ENCODE data around the gene KRT73. TPM values are rescaled to one million over a fixed set of nuclear protein-coding genes. Genes with fewer than 3 reads are reported as not detected.

Gene KRT73
- total RNA-seq, 1 donor from 2014 or later, result 0.77 TPM

GRCh38 chr12:52662918-52663229, 44.5 kb upstream of the KRT73 start:
- H3K27ac Mint-ChIP-seq (ENCODE audit: unreplicated experiment), result no peak overlapping the region
- H3K4me1 Mint-ChIP-seq (ENCODE audit: unreplicated experiment), result no peaks in the 10 kb centered on the region
- H3K36me3 Mint-ChIP-seq (ENCODE audit: low read depth, unreplicated experiment), result no peaks in the 10 kb centered on the region
- no peak for DNase-seq (ENCODE audit: low spot score)
- H3K9me3 Mint-ChIP-seq (ENCODE audit: unreplicated experiment), result no peaks in the 10 kb centered on the region
- peaks cover 3% of the 10 kb centered on the region for H3K27me3 Mint-ChIP-seq (ENCODE audit: unreplicated experiment)
- H3K4me3 Mint-ChIP-seq (ENCODE audit: unreplicated experiment), result no peak overlapping the region
- TF ChIP-seq CTCF (IDR thresholded peaks at IDR 0.05; ENCODE audit: unreplicated experiment), result no peak

- Mint-ChIP-seq H3K36me3 (ENCODE audit: low read depth, unreplicated experiment) (no peaks in the 10 kb centered on the region), H3K4me1 (ENCODE audit: unreplicated experiment) (no peaks in the 10 kb centered on the region), H3K9me3 (ENCODE audit: unreplicated experiment) (no peaks in the 10 kb centered on the region), H3K4me3 (ENCODE audit: unreplicated experiment) (no peak overlapping the region), H3K27ac (ENCODE audit: unreplicated experiment) (no peak overlapping the region), H3K27me3 (ENCODE audit: unreplicated experiment) (peaks cover 3% of the 10 kb centered on the region)
- no peak for TF ChIP-seq CTCF (IDR thresholded peaks at IDR 0.05; ENCODE audit: unreplicated experiment)
- no peak for DNase-seq (ENCODE audit: low spot score)
These were observed 43.9 kb upstream of the KRT73 start for GRCh38 chr12:52662093-52662917.

- peaks cover 3% of the 10 kb centered on the region for H3K27me3 Mint-ChIP-seq (ENCODE audit: unreplicated experiment)
- no peak overlapping the region for H3K4me3 Mint-ChIP-seq (ENCODE audit: unreplicated experiment)
- no peak for TF ChIP-seq CTCF (IDR thresholded peaks at IDR 0.05; ENCODE audit: unreplicated experiment)
- H3K9me3 Mint-ChIP-seq (ENCODE audit: unreplicated experiment), result no peaks in the 10 kb centered on the region
- no peaks in the 10 kb centered on the region for H3K36me3 Mint-ChIP-seq (ENCODE audit: low read depth, unreplicated experiment)
- no peak overlapping the region for H3K27ac Mint-ChIP-seq (ENCODE audit: unreplicated experiment)
- H3K4me1 Mint-ChIP-seq (ENCODE audit: unreplicated experiment), result peaks cover 2% of the 10 kb centered on the region
- DNase-seq (ENCODE audit: low spot score), result no peak
These were observed 43.3 kb upstream of the KRT73 start for GRCh38 chr12:52661668-52662067.

- DNase-seq (ENCODE audit: low spot score), result no peak
- Mint-ChIP-seq H3K27ac (ENCODE audit: unreplicated experiment) (no peak overlapping the region), H3K36me3 (ENCODE audit: low read depth, unreplicated experiment) (no peaks in the 10 kb centered on the region), H3K9me3 (ENCODE audit: unreplicated experiment) (no peaks in the 10 kb centered on the region), H3K4me3 (ENCODE audit: unreplicated experiment) (no peak overlapping the region), H3K4me1 (ENCODE audit: unreplicated experiment) (peaks cover 8% of the 10 kb centered on the region), H3K27me3 (ENCODE audit: unreplicated experiment) (peaks cover 6% of the 10 kb centered on the region)
- no peak for TF ChIP-seq CTCF (IDR thresholded peaks at IDR 0.05; ENCODE audit: unreplicated experiment)
These were observed 42.7 kb upstream of the KRT73 start for GRCh38 chr12:52660934-52661499.

- TF ChIP-seq CTCF (IDR thresholded peaks at IDR 0.05; ENCODE audit: unreplicated experiment), result no peak
- H3K27me3 Mint-ChIP-seq (ENCODE audit: unreplicated experiment), result peaks cover 8% of the 10 kb centered on the region
- no peaks in the 10 kb centered on the region for H3K36me3 Mint-ChIP-seq (ENCODE audit: low read depth, unreplicated experiment)
- no peak for DNase-seq (ENCODE audit: low spot score)
- H3K4me3 Mint-ChIP-seq (ENCODE audit: unreplicated experiment), result no peak overlapping the region
- H3K4me1 Mint-ChIP-seq (ENCODE audit: unreplicated experiment), result peaks cover 15% of the 10 kb centered on the region
- no peaks in the 10 kb centered on the region for H3K9me3 Mint-ChIP-seq (ENCODE audit: unreplicated experiment)
- H3K27ac Mint-ChIP-seq (ENCODE audit: unreplicated experiment), result no peak overlapping the region
These were observed 41.6 kb upstream of the KRT73 start for GRCh38 chr12:52659951-52660350.
